ENCODE results near the gene LPIN3. TPM values are rescaled to one million over a fixed set of nuclear protein-coding genes. Genes with fewer than 3 reads are reported as not detected.

Gene LPIN3
- polyA plus RNA-seq, 3 donors from 2014 or later = 0.04 TPM; not detected in 2

DNA sequence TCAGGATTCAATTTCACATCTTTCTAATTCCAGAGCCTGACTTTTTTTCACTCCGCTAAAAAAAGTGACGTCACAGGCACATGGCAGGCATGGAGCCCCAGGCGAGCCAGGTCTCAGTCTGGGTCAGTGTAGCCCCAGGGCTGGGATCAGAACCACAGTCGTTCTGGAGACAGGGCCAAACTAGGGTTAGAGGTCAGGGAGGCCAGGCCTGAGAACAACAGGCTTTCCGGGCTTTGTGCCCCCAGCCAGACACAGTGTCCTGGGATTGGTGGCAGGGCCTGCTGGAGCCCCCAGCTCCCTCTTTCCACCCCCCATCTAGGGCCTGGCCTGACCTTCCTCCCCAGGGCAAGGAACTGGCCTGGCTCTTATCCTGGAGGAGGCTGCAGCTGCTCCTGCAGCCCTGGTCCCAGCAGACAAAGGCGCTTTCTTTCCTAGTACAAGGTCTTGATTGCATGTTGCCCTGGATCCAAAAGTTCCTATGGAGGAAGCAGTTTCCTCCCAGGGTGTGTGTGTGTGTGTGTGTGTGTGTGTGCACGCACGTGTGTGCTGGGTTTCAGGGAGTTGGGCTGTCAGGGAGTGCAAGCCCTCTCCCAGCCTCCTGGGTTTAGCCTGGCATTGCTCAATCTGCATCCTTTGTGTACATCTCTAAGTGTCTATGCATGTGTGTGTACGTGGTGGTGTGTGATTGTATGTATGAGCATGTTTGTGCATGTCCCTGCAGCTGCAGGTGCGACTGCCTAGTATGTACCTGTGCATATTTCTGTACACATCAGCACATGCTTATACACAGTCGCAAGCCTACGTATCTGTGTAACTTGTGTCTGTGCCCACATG is 52.5 kb downstream of the LPIN3 start:
- DNase-seq = no peak
- Mint-ChIP-seq H3K4me3 (no peak overlapping the region), H3K9me3 (no peaks in the 10 kb centered on the region), H3K4me1 (no peaks in the 10 kb centered on the region), H3K36me3 (no peaks in the 10 kb centered on the region), H3K27me3 (ENCODE audit: low read depth in 3 of 3) (peaks cover 1 to 5% (median 3%) of the 10 kb centered on the region in 3 donors), H3K27ac (no peak overlapping the region)

DNA sequence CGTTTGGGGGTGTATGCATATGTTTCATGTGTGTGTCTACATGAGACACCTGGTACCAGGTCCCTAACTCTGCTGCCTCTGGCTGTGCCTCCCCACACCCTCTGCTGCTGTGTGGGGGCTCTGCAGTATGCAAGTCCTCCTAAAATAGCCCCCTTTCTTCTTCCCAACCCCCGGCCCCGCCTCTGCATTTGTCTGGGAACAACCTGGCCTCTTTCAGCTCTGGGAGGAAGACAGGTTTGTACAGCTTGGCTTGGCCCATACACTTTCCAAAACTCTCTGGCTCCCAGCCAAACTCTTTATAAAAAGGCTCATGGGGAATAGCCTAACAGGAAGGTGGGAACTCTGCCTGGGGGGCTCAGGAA is 53.1 kb downstream of the LPIN3 start:
- Mint-ChIP-seq H3K4me1 (no peaks in the 10 kb centered on the region), H3K27me3 (ENCODE audit: low read depth in 3 of 3) (peaks cover 1 to 5% (median 3%) of the 10 kb centered on the region in 3 donors), H3K27ac (no peak overlapping the region), H3K36me3 (no peaks in the 10 kb centered on the region), H3K4me3 (no peak overlapping the region), H3K9me3 (no peaks in the 10 kb centered on the region)
- no peak for DNase-seq

DNA sequence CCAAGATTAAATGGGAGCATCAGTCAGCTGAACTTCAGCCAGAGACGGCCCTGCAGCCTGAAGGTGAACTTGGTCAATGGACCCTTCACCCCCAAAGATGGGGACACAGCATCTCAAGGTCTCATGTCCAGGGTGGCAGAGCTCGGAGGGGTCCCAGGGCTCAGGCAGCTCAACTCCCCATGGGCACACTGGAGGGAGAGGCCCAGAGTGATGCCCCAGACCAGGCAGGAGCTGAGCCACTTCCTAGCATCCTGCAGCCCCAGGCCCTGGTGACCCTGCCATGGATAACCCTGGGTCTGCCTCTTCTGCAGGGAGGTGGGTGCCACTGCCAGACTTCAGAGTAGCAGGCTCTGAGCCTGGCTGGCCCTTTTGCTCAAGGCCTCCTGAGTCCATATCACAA is 53.5 kb downstream of the LPIN3 start:
- no peak overlapping the region for H3K27ac Mint-ChIP-seq
- H3K36me3 Mint-ChIP-seq = no peaks in the 10 kb centered on the region
- DNase-seq = no peak
- H3K27me3 Mint-ChIP-seq (ENCODE audit: low read depth in 3 of 3) = peaks cover 1 to 5% (median 3%) of the 10 kb centered on the region in 3 donors
- no peak overlapping the region for H3K4me3 Mint-ChIP-seq
- no peaks in the 10 kb centered on the region for H3K9me3 Mint-ChIP-seq
- no peaks in the 10 kb centered on the region for H3K4me1 Mint-ChIP-seq

DNA sequence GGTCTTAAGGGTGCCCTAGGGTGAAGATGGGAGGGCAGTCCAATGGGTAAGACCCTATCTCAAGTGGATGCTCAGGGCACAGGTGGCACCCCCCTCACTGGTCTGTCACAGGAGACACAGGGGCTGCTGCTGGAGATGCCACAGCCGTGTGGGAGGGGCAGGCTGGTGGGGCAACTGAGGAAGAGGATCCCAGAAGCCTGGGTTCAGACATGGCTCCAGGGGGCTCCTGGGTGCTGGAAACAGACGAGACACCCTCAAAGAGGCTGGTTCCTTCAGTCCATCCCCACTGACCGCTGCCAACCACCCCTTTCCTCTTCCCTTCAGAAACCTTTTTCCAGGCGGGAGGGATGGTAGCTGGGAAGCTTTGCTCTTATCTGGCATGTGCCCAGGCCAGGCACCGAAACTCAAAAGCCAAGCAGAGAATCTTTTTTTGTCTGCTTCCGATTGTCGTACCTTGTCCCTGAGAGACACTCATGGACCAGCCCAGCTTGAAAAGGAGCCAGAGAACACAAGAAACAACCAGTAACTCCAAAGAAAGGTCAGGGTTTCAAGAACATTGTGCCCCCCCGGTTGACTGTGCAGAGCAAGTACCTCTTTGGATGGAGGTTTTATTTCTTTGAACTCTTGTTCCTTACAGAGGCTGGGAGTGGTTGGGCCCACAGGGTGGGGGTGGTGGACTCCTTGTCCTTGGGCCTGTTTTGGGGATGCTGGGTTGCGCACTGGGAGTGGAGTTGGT is 54.5 kb downstream of the LPIN3 start:
- Mint-ChIP-seq H3K27ac (no peak overlapping the region), H3K4me3 (no peak overlapping the region), H3K27me3 (ENCODE audit: low read depth in 3 of 3) (peaks cover 1 to 3% (median 3%) of the 10 kb centered on the region in 3 donors), H3K9me3 (no peaks in the 10 kb centered on the region), H3K4me1 (no peaks in the 10 kb centered on the region), H3K36me3 (no peaks in the 10 kb centered on the region)
- DNase-seq = no peak

DNA sequence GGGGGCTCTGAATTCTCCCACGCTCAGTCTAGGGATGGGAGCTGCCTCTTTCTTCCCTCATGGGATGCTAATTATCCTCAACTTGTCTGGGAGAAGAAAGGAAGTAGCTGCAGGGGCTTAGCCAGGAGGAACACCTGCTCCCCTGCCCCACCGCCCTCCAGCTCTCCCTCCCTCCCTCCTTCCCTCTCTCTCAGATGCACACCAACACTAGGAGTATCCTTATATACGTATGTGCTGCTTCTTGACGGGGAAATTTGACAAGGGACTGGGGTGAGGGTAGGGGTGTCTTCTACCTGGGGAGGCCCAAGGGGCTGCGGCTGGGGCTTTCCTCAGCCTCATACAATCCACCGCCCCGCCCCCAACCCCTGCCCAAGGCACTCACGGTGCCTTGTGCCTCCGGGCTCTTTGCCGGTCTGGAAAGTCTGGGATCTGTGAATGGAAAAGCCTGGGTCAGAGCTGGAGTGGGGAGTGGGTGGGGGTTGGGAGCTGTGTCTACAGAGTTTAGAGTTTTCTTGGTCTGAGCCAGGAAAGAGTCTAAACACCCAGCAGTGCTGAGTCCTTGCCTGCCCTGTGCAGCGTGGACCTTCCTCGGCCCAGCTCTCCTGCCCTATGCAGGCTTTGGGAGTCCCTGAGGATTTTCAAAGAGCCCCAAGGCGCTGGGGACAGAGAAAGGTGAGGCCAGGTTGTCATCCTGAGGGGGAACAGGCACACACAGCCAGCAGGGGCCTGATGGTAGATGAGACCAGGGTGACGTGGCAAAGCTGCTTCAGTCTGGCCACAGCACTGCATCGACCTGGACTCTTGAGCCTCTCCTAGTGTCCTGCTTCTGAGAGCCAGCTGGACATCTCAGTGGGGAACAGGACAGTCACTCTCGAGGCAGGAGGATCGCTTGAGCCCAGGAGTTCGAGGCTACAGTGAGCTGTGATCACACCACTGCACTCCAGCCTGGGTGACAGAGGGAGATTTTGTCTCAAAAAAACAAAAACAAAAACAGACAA is 55.3 kb downstream of the LPIN3 start:
- Mint-ChIP-seq H3K27ac (no peak overlapping the region), H3K9me3 (no peaks in the 10 kb centered on the region), H3K4me3 (no peak overlapping the region), H3K4me1 (no peaks in the 10 kb centered on the region), H3K36me3 (no peaks in the 10 kb centered on the region), H3K27me3 (ENCODE audit: low read depth in 3 of 3) (peaks cover 0 to 3% (median 1%) of the 10 kb centered on the region in 3 donors)
- no peak for DNase-seq

DNA sequence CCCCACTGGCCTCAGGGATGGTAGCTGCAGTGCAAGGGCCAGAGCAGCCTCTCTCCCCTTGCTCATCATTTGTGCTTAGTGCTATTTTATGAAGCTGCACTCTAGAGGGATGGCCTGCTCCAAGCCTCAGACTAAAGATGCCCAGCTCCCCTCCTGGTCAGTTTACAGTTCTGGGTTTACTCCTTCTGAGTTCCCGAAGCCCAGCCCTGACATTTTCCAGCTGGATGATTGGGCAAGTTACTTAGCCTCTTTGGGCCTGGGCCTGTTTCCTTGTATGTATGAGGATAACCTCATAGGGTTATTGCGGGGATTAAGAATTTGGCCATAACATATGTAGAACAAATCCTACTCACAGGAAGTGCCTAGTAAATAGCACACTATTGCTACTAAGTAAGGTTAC is 57.8 kb downstream of the LPIN3 start:
- peaks cover 0 to 1% (median 0%) of the 10 kb centered on the region in 3 donors for H3K27me3 Mint-ChIP-seq (ENCODE audit: low read depth in 3 of 3)
- no peak for DNase-seq
- H3K36me3 Mint-ChIP-seq = peaks cover 0 to 9% (median 7%) of the 10 kb centered on the region in 3 donors
- H3K4me1 Mint-ChIP-seq = no peaks in the 10 kb centered on the region
- no peaks in the 10 kb centered on the region for H3K9me3 Mint-ChIP-seq
- H3K27ac Mint-ChIP-seq = peak overlapping the region in 1 of 6 donors; percentile 34
- H3K4me3 Mint-ChIP-seq = no peak overlapping the region

DNA sequence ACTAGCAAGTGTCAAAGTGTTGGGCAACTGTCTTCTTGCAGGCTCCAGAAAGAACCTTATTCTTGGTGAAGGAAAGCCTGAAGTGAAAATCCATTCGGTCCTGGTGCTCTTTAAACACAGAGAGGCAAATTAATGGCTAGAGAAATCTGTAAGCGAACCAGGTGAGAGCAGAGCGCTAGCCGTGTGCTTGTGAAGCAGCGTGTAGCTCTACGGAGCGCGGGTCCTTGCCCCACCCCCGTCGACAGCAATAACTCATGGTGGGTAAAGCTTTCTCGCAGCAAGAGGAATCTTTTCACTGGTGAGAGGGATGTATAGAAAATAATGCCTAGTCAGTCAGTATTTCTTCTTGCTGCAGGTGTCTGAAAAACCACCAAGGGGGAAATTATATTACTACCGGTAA is 63.0 kb downstream of the LPIN3 start:
- H3K4me3 Mint-ChIP-seq = no peak overlapping the region
- DNase-seq = no peak
- peaks cover 7 to 28% (median 16%) of the 10 kb centered on the region in 3 donors for H3K36me3 Mint-ChIP-seq
- no peaks in the 10 kb centered on the region for H3K9me3 Mint-ChIP-seq
- peaks cover 0 to 5% (median 2%) of the 10 kb centered on the region in 3 donors for H3K27me3 Mint-ChIP-seq (ENCODE audit: low read depth in 3 of 3)
- H3K4me1 Mint-ChIP-seq = peaks cover 20 to 22% of the 10 kb centered on the region in 2 donors
- H3K27ac Mint-ChIP-seq = no peak overlapping the region

DNA sequence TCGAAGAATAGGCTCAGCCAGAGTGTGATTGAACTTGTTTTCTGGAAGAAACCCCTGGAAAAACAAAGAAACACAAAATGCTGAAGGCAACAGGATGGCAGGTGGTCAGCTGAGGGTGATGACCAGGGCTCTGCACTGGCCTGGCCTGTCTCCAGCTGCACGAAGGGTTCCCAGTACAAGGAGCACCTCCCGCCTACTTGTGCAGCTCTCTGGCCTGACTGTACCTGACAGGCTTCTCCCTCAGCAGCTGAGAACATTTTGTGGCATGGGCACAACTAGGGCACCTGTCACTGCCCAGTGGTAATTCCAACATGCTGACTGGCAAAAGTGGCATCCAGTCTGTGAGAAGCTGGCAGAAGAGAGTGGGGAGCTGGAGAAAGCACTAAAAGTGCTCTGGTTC is 64.8 kb downstream of the LPIN3 start:
- H3K27ac Mint-ChIP-seq = no peak overlapping the region
- H3K27me3 Mint-ChIP-seq (ENCODE audit: low read depth in 3 of 3) = peaks cover 0 to 7% (median 2%) of the 10 kb centered on the region in 3 donors
- no peaks in the 10 kb centered on the region for H3K9me3 Mint-ChIP-seq
- peaks cover 30 to 33% of the 10 kb centered on the region in 2 donors for H3K4me1 Mint-ChIP-seq
- DNase-seq = no peak
- peaks cover 7 to 35% (median 16%) of the 10 kb centered on the region in 3 donors for H3K36me3 Mint-ChIP-seq
- no peak overlapping the region for H3K4me3 Mint-ChIP-seq

DNA sequence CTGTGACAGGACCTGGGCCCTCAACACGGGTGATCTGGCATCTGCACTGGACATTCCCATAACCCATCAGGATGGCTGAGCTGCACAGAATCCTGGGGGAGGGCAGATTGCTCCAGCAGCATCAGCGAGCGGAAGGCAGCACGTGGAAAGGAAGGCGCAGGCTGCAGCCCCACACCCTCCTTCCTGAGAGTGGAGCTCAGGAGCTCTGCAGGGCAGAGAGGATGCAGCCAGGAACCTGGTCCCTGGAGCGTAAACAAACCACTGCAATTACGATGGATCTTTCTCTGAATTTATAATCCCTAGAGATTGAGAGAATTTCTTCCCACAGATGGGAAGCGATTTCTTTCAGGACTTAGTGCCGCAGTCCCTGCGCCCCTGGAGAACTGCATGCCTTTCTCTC is 65.7 kb downstream of the LPIN3 start:
- Mint-ChIP-seq H3K36me3 (peaks cover 11 to 39% (median 16%) of the 10 kb centered on the region in 3 donors), H3K4me3 (no peak overlapping the region), H3K27me3 (ENCODE audit: low read depth in 3 of 3) (peaks cover 2 to 10% (median 2%) of the 10 kb centered on the region in 3 donors), H3K9me3 (no peaks in the 10 kb centered on the region), H3K27ac (peak overlapping the region in 1 of 6 donors; percentile 78), H3K4me1 (peaks cover 30 to 33% of the 10 kb centered on the region in 2 donors)
- no peak for DNase-seq

DNA sequence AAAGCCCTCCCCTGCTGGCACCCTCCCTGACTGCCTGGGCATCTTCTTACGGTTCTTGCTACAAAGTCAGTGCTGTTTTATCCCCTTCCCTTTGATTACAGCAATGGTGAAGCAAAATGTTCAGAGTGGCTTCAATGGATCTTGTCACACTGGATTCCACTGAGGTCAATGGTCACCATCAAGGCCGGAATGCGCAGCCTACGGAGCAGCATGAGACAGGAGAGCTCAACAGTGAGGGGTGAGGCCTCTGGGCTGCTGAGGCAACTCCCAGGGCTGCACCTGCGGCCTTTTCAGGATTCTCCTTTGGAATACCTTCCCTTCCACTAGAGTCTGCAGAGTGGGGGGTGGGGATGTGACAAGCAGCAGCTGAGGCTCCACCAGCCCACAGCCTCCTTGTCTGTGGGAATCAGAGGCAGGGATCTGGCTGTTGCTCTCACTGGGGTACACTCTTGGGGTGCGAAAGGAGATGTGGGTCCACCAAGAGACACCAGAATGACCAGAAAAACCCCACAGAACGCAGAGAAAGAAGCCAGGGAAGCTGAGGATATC is 66.3 kb downstream of the LPIN3 start:
- H3K9me3 Mint-ChIP-seq = no peaks in the 10 kb centered on the region
- peak overlapping the region; percentile 69 to 84 (median 75) for H3K4me3 Mint-ChIP-seq
- peaks cover 30 to 33% of the 10 kb centered on the region in 2 donors for H3K4me1 Mint-ChIP-seq
- H3K27me3 Mint-ChIP-seq (ENCODE audit: low read depth in 3 of 3) = peaks cover 2 to 11% (median 2%) of the 10 kb centered on the region in 3 donors
- no peak for DNase-seq
- peaks cover 11 to 46% (median 18%) of the 10 kb centered on the region in 3 donors for H3K36me3 Mint-ChIP-seq
- peak overlapping the region in 4 of 6 donors; percentile 66 to 89 (median 80) for H3K27ac Mint-ChIP-seq

DNA sequence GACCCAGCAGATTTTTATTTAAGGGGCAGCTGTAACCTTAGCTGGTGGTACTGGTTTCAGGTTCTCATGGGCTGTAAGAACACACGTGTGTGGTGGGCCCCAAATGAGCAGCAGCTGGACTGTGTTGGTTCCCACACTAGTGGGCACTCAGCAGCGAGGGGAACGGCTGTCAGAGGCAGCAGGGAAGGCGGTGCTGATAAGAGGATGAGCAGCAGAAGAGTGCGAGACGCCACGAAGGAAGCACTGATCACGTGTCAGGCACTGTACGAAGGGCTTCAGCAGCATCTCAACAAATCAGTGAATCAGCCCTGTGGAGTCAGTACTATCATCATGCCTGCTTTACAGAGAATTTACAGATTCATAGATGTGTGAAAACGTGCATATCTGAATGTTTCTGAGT is 67.0 kb downstream of the LPIN3 start:
- peak overlapping the region; percentile 69 to 84 (median 75) for H3K4me3 Mint-ChIP-seq
- peaks cover 18 to 47% (median 21%) of the 10 kb centered on the region in 3 donors for H3K36me3 Mint-ChIP-seq
- H3K27me3 Mint-ChIP-seq (ENCODE audit: low read depth in 3 of 3) = peaks cover 2 to 13% (median 2%) of the 10 kb centered on the region in 3 donors
- H3K27ac Mint-ChIP-seq = peak overlapping the region; percentile 78 to 91 (median 82)
- H3K9me3 Mint-ChIP-seq = no peaks in the 10 kb centered on the region
- peaks cover 30 to 33% of the 10 kb centered on the region in 2 donors for H3K4me1 Mint-ChIP-seq
- DNase-seq = peak; percentile 38 to 49 (median 41)

DNA sequence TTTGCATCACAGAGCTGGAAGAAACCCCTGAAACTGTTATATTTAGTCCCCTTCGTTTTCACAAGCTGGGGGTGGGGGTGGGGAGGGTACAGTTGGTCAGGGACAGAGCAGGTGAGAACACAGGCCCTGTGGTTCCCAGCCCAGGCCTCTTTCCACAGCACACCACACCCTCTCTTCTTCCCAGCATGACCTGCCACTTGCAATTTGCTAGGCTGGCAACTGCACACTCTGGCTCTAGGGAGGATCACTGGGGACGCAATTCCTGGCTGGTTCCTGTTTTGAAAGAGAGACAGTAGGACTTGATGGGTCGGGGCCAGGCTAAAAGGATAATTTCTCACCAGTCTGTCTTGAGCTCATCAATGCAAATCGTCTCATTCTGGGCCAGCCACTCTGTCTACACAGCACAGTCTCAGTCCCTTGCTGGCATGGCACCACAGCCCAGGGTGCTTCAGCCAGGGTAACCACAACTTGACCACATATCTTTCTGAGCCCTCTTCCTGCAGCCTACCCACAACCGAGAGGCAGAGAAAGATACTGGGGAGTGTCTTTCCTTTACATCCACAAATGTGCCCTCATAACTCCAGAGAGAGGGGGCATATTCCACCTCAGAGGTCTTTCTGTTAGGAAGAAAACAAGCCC is 67.7 kb downstream of the LPIN3 start:
- peaks cover 2 to 13% (median 2%) of the 10 kb centered on the region in 3 donors for H3K27me3 Mint-ChIP-seq (ENCODE audit: low read depth in 3 of 3)
- no peaks in the 10 kb centered on the region for H3K9me3 Mint-ChIP-seq
- DNase-seq = peak; percentile 44 to 53 (median 45)
- H3K27ac Mint-ChIP-seq = peak overlapping the region; percentile 78 to 91 (median 87)
- peaks cover 19 to 49% (median 21%) of the 10 kb centered on the region in 3 donors for H3K36me3 Mint-ChIP-seq
- peaks cover 30 to 33% of the 10 kb centered on the region in 2 donors for H3K4me1 Mint-ChIP-seq
- peak overlapping the region; percentile 69 to 84 (median 75) for H3K4me3 Mint-ChIP-seq

Measured in immature natural killer cell (primary cell).